OCI-LY7 (cell line): Measurements from ENCODE around the gene RPS6KB2. TPM values are rescaled to one million over a fixed set of nuclear protein-coding genes. Genes with fewer than 3 reads are reported as not detected.
A peak's percentile ranks its signal among the peaks of the same experiment; 100 is the strongest.

Experiments
- BruUV-seq: library from RNA; stranded (reverse); fragments of 400-500 nt; replicated peaks from 2 replicates; lab custom pipeline; 2021; lab: Mats Ljungman, UMichigan
- CTCF ChIA-PET: fragments of 300-600 bp; sonication (Branson Sonifier 250); formaldehyde crosslinking; loops from one replicate; lab custom pipeline; 2022; ENCODE audit warnings: antibody characterized with exemption; ENCODE audit not compliant: unreplicated experiment; lab: Charles Lee
- POLR2A ChIA-PET: fragments of 300-600 bp; sonication (Branson Sonifier 250); formaldehyde crosslinking; loops from one replicate; lab custom pipeline; 2022; ENCODE audit warnings: antibody characterized with exemption; lab: Charles Lee
- DNase-seq: peaks from one replicate; pipeline ENCODE4 v3.0.0-alpha.2; 2015; ENCODE audit warnings: low spot score
- H2AFZ ChIP-seq: fragments of 200-600 bp; sonication (generic), shearing (Covaris generic); 2 replicates; pipeline ENCODE4 v1.6.1; 2014; ENCODE audit warnings: mild to moderate bottlenecking, antibody characterized with exemption, low read length, moderate library complexity
- H3K27ac ChIP-seq: fragments of 200-600 bp; sonication (generic); 2 replicates; pipeline ENCODE4 v1.5.1; 2014; ENCODE audit warnings: mixed run types, low read depth, mild to moderate bottlenecking, moderate library complexity, low read length, inconsistent platforms; ENCODE audit not compliant: poor library complexity, severe bottlenecking
- H3K36me3 ChIP-seq: fragments of 200-600 bp; sonication (generic); 2 replicates; pipeline ENCODE4 v1.6.1; 2014; ENCODE audit warnings: mild to moderate bottlenecking, antibody characterized with exemption, low read length, moderate library complexity, mixed read lengths; ENCODE audit not compliant: insufficient read depth
- H3K4me1 ChIP-seq: fragments of 200-600 bp; sonication (generic); 2 replicates; pipeline ENCODE4 v1.5.1; 2014; ENCODE audit warnings: mild to moderate bottlenecking, low read length; ENCODE audit not compliant: insufficient read depth, poor library complexity, severe bottlenecking
- H3K4me2 ChIP-seq: fragments of 200-600 bp; sonication (generic); 2 replicates; pipeline ENCODE4 v1.6.1; 2014; ENCODE audit warnings: mild to moderate bottlenecking, low read length
- H3K4me3 ChIP-seq: fragments of 200-600 bp; sonication (generic); 2 replicates; pipeline ENCODE4 v1.5.1; 2014; ENCODE audit warnings: mild to moderate bottlenecking, low read depth, low read length; ENCODE audit not compliant: poor library complexity, severe bottlenecking
- H3K79me2 ChIP-seq: fragments of 200-600 bp; sonication (generic); 2 replicates; pipeline ENCODE4 v1.6.1; 2016; ENCODE audit warnings: low read depth, mild to moderate bottlenecking, low read length, moderate library complexity, mixed read lengths; ENCODE audit not compliant: insufficient read depth
- H3K9me2 ChIP-seq: fragments of 200-600 bp; sonication (generic); 2 replicates; pipeline ENCODE4 v1.6.1; 2016; ENCODE audit warnings: mild to moderate bottlenecking, low read length, mixed read lengths; ENCODE audit not compliant: insufficient read depth
- H3K9me3 ChIP-seq: fragments of 200-600 bp; sonication (generic); 2 replicates; pipeline ENCODE4 v1.6.1; 2014; ENCODE audit warnings: mild to moderate bottlenecking, mixed run types, low read length, mixed read lengths
- H4K20me1 ChIP-seq: fragments of 200-600 bp; sonication (generic); 2 replicates; pipeline ENCODE4 v1.6.1; 2014; ENCODE audit warnings: mild to moderate bottlenecking, antibody characterized with exemption, low read length, moderate library complexity, mixed read lengths; ENCODE audit not compliant: insufficient read depth
- EZH2phosphoT487 ChIP-seq: fragments of 200-600 bp; sonication (generic); IDR thresholded peaks from 2 replicates; pipeline ENCODE4 v1.6.1; 2018; ENCODE audit warnings: low read depth, borderline replicate concordance, mild to moderate bottlenecking, mixed run types, antibody characterized with exemption, low read length, moderate library complexity, mixed read lengths
- intact Hi-C: fragments of 100-400 bp; cut with micrococcal nuclease; formaldehyde crosslinking; loops from one replicate; pipeline ENCODE4 v1.10.0; 2022; ENCODE audit not compliant: unreplicated experiment
- total RNA-seq, 2 experiments: library from RNA; depleted of rRNA in 1 of 2; stranded (reverse); fragments of >200 nt in 1 of 2; shearing (Covaris generic) in 1 of 2; gene quantifications; 2 replicates each; pipeline ENCODE4 v1.2.3, GENCODE V29; 2014 to 2022
- TF ChIP-seq, protein P1 (sequence below): fragments of 200-600 bp; sonication (generic); conservative IDR thresholded peaks from 2 replicates; pipeline ENCODE4 v1.5.1; 2014; ENCODE audit warnings: mild to moderate bottlenecking, antibody characterized with exemption, low read length, moderate library complexity, mixed read lengths

RPS6KB2 gene
- total RNA-seq, 2 experiments from 2014 or later, result 48.3 to 69.4 TPM

DNA sequence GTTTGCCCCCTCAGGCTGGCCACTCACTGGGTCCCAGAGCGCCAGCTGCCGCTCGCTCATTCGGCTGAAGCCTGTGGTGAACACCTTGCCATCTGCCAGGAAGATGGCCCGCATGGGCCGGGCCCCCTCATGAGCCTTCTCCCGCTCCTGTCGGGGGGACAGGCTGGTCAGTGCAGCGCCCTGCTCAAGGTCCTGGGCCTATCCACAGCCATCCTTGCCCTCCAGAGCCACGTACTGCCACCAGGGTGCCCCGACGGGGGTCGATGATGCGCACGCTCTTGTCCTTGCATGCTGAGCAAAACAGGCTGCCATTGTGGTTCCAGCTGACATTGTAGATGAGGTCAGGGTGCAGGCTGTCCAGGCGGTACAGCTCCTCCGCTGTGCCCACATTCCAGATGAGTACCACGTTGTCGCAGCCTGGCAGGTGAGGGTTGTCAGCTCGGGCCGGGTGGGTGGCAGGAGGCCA lies 12.8 kb downstream of the RPS6KB2 start:
- H3K79me2 ChIP-seq, result peaks cover 17% of the 10 kb centered on the region
- peak overlapping the region; percentile 94 for H3K27ac ChIP-seq
- no peaks in the 10 kb centered on the region for H3K9me3 ChIP-seq
- no peak for TF ChIP-seq EZH2phosphoT487
- TF ChIP-seq, protein P1, sequence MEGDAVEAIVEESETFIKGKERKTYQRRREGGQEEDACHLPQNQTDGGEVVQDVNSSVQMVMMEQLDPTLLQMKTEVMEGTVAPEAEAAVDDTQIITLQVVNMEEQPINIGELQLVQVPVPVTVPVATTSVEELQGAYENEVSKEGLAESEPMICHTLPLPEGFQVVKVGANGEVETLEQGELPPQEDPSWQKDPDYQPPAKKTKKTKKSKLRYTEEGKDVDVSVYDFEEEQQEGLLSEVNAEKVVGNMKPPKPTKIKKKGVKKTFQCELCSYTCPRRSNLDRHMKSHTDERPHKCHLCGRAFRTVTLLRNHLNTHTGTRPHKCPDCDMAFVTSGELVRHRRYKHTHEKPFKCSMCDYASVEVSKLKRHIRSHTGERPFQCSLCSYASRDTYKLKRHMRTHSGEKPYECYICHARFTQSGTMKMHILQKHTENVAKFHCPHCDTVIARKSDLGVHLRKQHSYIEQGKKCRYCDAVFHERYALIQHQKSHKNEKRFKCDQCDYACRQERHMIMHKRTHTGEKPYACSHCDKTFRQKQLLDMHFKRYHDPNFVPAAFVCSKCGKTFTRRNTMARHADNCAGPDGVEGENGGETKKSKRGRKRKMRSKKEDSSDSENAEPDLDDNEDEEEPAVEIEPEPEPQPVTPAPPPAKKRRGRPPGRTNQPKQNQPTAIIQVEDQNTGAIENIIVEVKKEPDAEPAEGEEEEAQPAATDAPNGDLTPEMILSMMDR, result no peak
- intact Hi-C loops, result no loop called here
- H3K36me3 ChIP-seq, result peaks cover 20% of the 10 kb centered on the region
- peak overlapping the region; percentile 97 for H3K4me2 ChIP-seq
- ChIA-PET POLR2A (interaction anchor here (0.7 to 0.8 kb wide), 3 partner anchors 20 to 40 kb away, joined by 3 read pairs; partner anchors contain the start of gene PPP1CA), CTCF (no interaction called here)
- H3K4me3 ChIP-seq, result no peak overlapping the region
- DNase-seq, result peak; percentile 19
- H3K9me2 ChIP-seq, result no peaks in the 10 kb centered on the region
- no peaks in the 10 kb centered on the region for H4K20me1 ChIP-seq
- H2AFZ ChIP-seq, result no peak overlapping the region
- H3K4me1 ChIP-seq, result peaks cover 80% of the 10 kb centered on the region
- no TSS peak for BruUV-seq

- peak overlapping the region; percentile 69 for H3K4me3 ChIP-seq
- H3K4me1 ChIP-seq, result peaks cover 86% of the 10 kb centered on the region
- no peaks in the 10 kb centered on the region for H3K9me2 ChIP-seq
- TF ChIP-seq, protein P1, result no peak
- no peak for TF ChIP-seq EZH2phosphoT487
- peaks cover 10% of the 10 kb centered on the region; the same call in 1 of the 2 replicates for H3K79me2 ChIP-seq
- ChIA-PET CTCF (no interaction called here), POLR2A (interaction anchor here (0.8 kb wide), 1 partner anchor 41 kb away, joined by 3 read pairs; the partner anchor contains the start of gene PPP1CA)
- BruUV-seq, result no TSS peak
- intact Hi-C loops, result loop anchor here (2.0 kb wide), 1 partner anchor 43 kb away; no protein-coding TSS in a partner anchor
- H3K36me3 ChIP-seq, result peaks cover 13% of the 10 kb centered on the region
- H4K20me1 ChIP-seq, result no peaks in the 10 kb centered on the region
- peak overlapping the region; percentile 94 for H3K27ac ChIP-seq
- H3K9me3 ChIP-seq, result no peaks in the 10 kb centered on the region
- peak; percentile 65 for DNase-seq
- no peak overlapping the region for H2AFZ ChIP-seq
- peak overlapping the region; percentile 82 for H3K4me2 ChIP-seq
These were observed 13.5 kb downstream of the RPS6KB2 start for GRCh38 chr11:67441731-67442351.
